HepG2 (cell line): Measurements from ENCODE around the gene ADM. TPM values are rescaled to one million over a fixed set of nuclear protein-coding genes. Genes with fewer than 3 reads are reported as not detected.

ENCODE experiments used
- ATAC-seq: fragments of 200-7000 bp; cut with Tn5 transposase; 3 replicates; pipeline ENCODE4 v1.9.1; 2020; ENCODE audit warnings: mild to moderate bottlenecking, moderate library complexity
- BruUV-seq: library from RNA; stranded (reverse); fragments of 400-500 nt; replicated peaks from 2 replicates; lab custom pipeline; 2021; lab: Mats Ljungman, UMichigan
- CTCF ChIA-PET: fragments of 300-600 bp; formaldehyde crosslinking; extraction: SDS; loops from one replicate; lab custom pipeline; 2021; ENCODE audit warnings: low total read pairs, inconsistent platforms, low intra/inter-chr PET ratio; lab: Yijun Ruan, JAX
- POLR2A ChIA-PET: fragments of 350-600 bp; sonication (Branson Sonifier 250); formaldehyde crosslinking; loops from one replicate; lab custom pipeline; 2020; ENCODE audit warnings: antibody characterized with exemption, inconsistent platforms; lab: Yijun Ruan, JAX
- DNase-seq: peaks from one replicate; pipeline ENCODE4 v3.0.0-alpha.2; 2015; ENCODE audit warnings: low spot score
- FAIRE-seq: peaks from 3 replicates; lab custom pipeline; 2011; peaks lifted over from hg19 to GRCh38; lab: Jason Lieb, UNC
- H2AFZ ChIP-seq: one replicate; pipeline ENCODE4 v1.6.1; 2011; ENCODE audit warnings: low read length, inconsistent platforms
- H3K27ac ChIP-seq: fragments of 300-600 bp; 3 replicates; pipeline ENCODE4 v1.8.0; 2011; ENCODE audit warnings: mixed run types, mild to moderate bottlenecking, mixed read lengths, low read length, inconsistent platforms; ENCODE audit not compliant: insufficient read depth; ENCODE audit errors: extremely low read length
- H3K27me3 ChIP-seq, 2 experiments: fragments of 200-600 bp in 1 of 2; 2 replicates in 1 of 2; 3 replicates in 1 of 2; pipeline versions ENCODE4 v1.6.0 to v1.8.0; 2011; ENCODE audit warnings: low read length in 2 of 2, mild to moderate bottlenecking in 2 of 2, moderate library complexity in 2 of 2, inconsistent platforms in 1 of 2; ENCODE audit not compliant: insufficient read depth in 2 of 2, control insufficient read depth in 1 of 2
- H3K36me3 ChIP-seq, 2 experiments: fragments of 200-600 bp in 1 of 2; replicated peaks in 1 of 2; 2 replicates in 1 of 2; 3 replicates in 1 of 2; pipeline versions ENCODE4 v1.5.1 to v1.8.0; 2011; ENCODE audit warnings: low read length in 2 of 2, inconsistent platforms in 1 of 2; ENCODE audit not compliant: insufficient read depth in 2 of 2, control insufficient read depth in 1 of 2
- H3K4me1 ChIP-seq: 2 replicates; pipeline ENCODE4 v1.5.1; 2012; ENCODE audit warnings: low read length, inconsistent platforms; ENCODE audit not compliant: insufficient read depth
- H3K4me2 ChIP-seq: 2 replicates; pipeline ENCODE4 v1.6.0; 2011; ENCODE audit warnings: low read depth, low read length, inconsistent platforms
- H3K4me3 ChIP-seq, 3 experiments: fragments of 200-600 bp in 1 of 3; sonication (generic), shearing (Covaris generic) in 1 of 3; replicated peaks in 1 of 3; 2 replicates each; pipeline ENCODE4 v1.5.1; 2011 to 2016; ENCODE audit warnings: low read length in 3 of 3, inconsistent platforms in 2 of 3, low read depth in 2 of 3, mild to moderate bottlenecking in 2 of 3, control low read depth in 1 of 3, mixed read lengths in 1 of 3; ENCODE audit not compliant: insufficient read depth in 1 of 3
- H3K79me2 ChIP-seq: one replicate; pipeline ENCODE4 v1.6.1; 2011; ENCODE audit warnings: low read length, inconsistent platforms; ENCODE audit not compliant: insufficient read depth
- H3K9ac ChIP-seq: 2 replicates; pipeline ENCODE4 v1.6.0; 2011; ENCODE audit warnings: mild to moderate bottlenecking, low read depth, low read length, inconsistent platforms; ENCODE audit not compliant: insufficient read depth
- H3K9me3 ChIP-seq: 2 replicates; pipeline ENCODE4 v1.5.1; 2012; ENCODE audit warnings: mild to moderate bottlenecking, low read length
- H4K20me1 ChIP-seq: 2 replicates; pipeline ENCODE4 v1.6.0; 2011; ENCODE audit warnings: inconsistent platforms, mild to moderate bottlenecking, low read length, moderate library complexity; ENCODE audit not compliant: insufficient read depth
- ATF2 ChIP-seq: sonication (generic); formaldehyde crosslinking; IDR thresholded peaks from 2 replicates; pipeline ENCODE4 v1.4.0; 2020; ENCODE audit warnings: missing genetic modification reagents
- CREM ChIP-seq, 2 experiments: sonication (generic) in 1 of 2; formaldehyde crosslinking in 1 of 2; IDR thresholded peaks; 2 replicates each; pipeline versions ENCODE4 v1.4.0 to v1.6.1; 2016 to 2020; ENCODE audit warnings: antibody characterized with exemption in 1 of 2, mild to moderate bottlenecking in 1 of 2, missing genetic modification reagents in 1 of 2
- FOXK2 ChIP-seq: fragments of 450-650 bp; IDR thresholded peaks from 2 replicates; pipeline ENCODE4 v1.6.1; 2016
- HMG20A ChIP-seq: IDR thresholded peaks from 2 replicates; pipeline ENCODE4 v1.6.1; 2016; ENCODE audit warnings: borderline replicate concordance
- HMG20B ChIP-seq: conservative IDR thresholded peaks from 2 replicates; pipeline ENCODE4 v1.6.1; 2016; ENCODE audit warnings: missing genetic modification reagents, missing compliant biosample characterization
- MIER3 ChIP-seq: IDR thresholded peaks from 2 replicates; pipeline ENCODE4 v1.6.1; 2016; ENCODE audit warnings: missing compliant biosample characterization, borderline replicate concordance
- MTF1 ChIP-seq: sonication (generic); formaldehyde crosslinking; IDR thresholded peaks from 2 replicates; pipeline ENCODE4 v1.5.0; 2020; ENCODE audit warnings: missing genetic modification reagents
- PTBP1 ChIP-seq: fragments of 200-400 bp; formaldehyde crosslinking; IDR thresholded peaks from 2 replicates; pipeline ENCODE4 v1.6.1; 2018; ENCODE audit warnings: low read length, low read depth; ENCODE audit not compliant: poor library complexity, severe bottlenecking
- SP140L ChIP-seq: sonication (generic); formaldehyde crosslinking; IDR thresholded peaks from 2 replicates; pipeline ENCODE4 v1.4.0; 2020; ENCODE audit warnings: missing genetic modification reagents, borderline replicate concordance
- TCF7L2 ChIP-seq: IDR thresholded peaks from 2 replicates; pipeline ENCODE4 v1.6.1; 2011; ENCODE audit warnings: mild to moderate bottlenecking, low read depth, low read length, moderate library complexity
- TERF1 ChIP-seq: sonication (generic); formaldehyde crosslinking; IDR thresholded peaks from 2 replicates; pipeline ENCODE4 v1.8.0; 2022; ENCODE audit warnings: mild to moderate bottlenecking, missing genetic modification reagents, moderate library complexity
- ZNF280B ChIP-seq: sonication (generic); formaldehyde crosslinking; IDR thresholded peaks from 2 replicates; pipeline ENCODE4 v1.5.0; 2020; ENCODE audit warnings: missing genetic modification reagents, mild to moderate bottlenecking, borderline replicate concordance
- ZNF670 ChIP-seq: sonication (generic); formaldehyde crosslinking; IDR thresholded peaks from 2 replicates; pipeline ENCODE4 v1.8.0; 2022; ENCODE audit warnings: mild to moderate bottlenecking, missing genetic modification reagents, borderline replicate concordance
- ZNF709 ChIP-seq: sonication (generic); formaldehyde crosslinking; IDR thresholded peaks from 2 replicates; pipeline ENCODE4 v1.5.0; 2020; ENCODE audit warnings: mild to moderate bottlenecking, missing genetic modification reagents
- ZNF724P ChIP-seq: sonication (generic); formaldehyde crosslinking; IDR thresholded peaks from 2 replicates; pipeline ENCODE4 v1.8.0; 2022; ENCODE audit warnings: missing genetic modification reagents, borderline replicate concordance
- WGBS: methylation state at CpG from one replicate; pipeline ENCODE4 v1.1.6; 2017; ENCODE audit warnings: low lambda C conversion rate; 5-methylcytosine and 5-hydroxymethylcytosine counted together
- in situ Hi-C: cut with HindIII; loops from 2 replicates; pipeline ENCODE4 v1.10.0; 2017; ENCODE audit warnings: low pct_unique_long_range_greater_than_20kb; ENCODE audit not compliant: extremely low pct_ligation_motif_present
- intact Hi-C: fragments of 100-400 bp; cut with micrococcal nuclease; formaldehyde crosslinking; loops from one replicate; pipeline ENCODE4 v1.10.0; 2022; ENCODE audit not compliant: unreplicated experiment
- polyA plus RNA-seq, 8 experiments: library from polyadenylated mRNA; depleted of rRNA in 3 of 8; stranded (reverse) in 7 of 8; unstranded in 1 of 8; fragments of >200 nt; fragmentation: Illumina TruSeq in 4 of 8; extraction: Trizol in 4 of 8; gene quantifications; 2 replicates each; pipeline versions ENCODE4 v1.2.1 to v1.2.3, GENCODE V29; 2011 to 2016; ENCODE audit warnings: low read depth in 4 of 8, missing spikeins in 1 of 8, mixed read lengths in 1 of 8; ENCODE audit not compliant: insufficient read depth in 1 of 8
- total RNA-seq, 5 experiments: library from RNA; depleted of rRNA; stranded (reverse); fragments of >200 nt; fragmentation: Illumina TruSeq; extraction: Trizol; gene quantifications; 2 replicates each; pipeline ENCODE4 v1.2.3, GENCODE V29; 2016; ENCODE audit warnings: low read depth in 1 of 5
- TF ChIP-seq, protein P1 (sequence below): sonication (generic); formaldehyde crosslinking; IDR thresholded peaks from 2 replicates; pipeline ENCODE4 v1.8.0; 2022; ENCODE audit warnings: missing genetic modification reagents, mild to moderate bottlenecking, inconsistent platforms, borderline replicate concordance
- TF ChIP-seq, protein P2 (sequence below): sonication (generic); formaldehyde crosslinking; IDR thresholded peaks from 2 replicates; pipeline ENCODE4 v1.4.0; 2020; ENCODE audit warnings: missing genetic modification reagents

Gene ADM
- total and polyA plus RNA-seq, 2 of the 13 experiments (the other 11 are each of a cell fraction or from before 2014, with no cell fraction given), result 10.7 to 26.1 TPM

GRCh38 chr11:10274726-10275125, 30.1 kb upstream of the ADM start:
- Histone ChIP-seq H2AFZ (no peak overlapping the region), H3K4me2 (no peak overlapping the region), H4K20me1 (no peaks in the 10 kb centered on the region), H3K27me3 (no peaks in the 10 kb centered on the region), H3K36me3 (no peaks in the 10 kb centered on the region), H3K79me2 (peaks cover 24% of the 10 kb centered on the region), H3K9me3 (no peaks in the 10 kb centered on the region), H3K27ac (no peak overlapping the region), H3K4me3 (no peak overlapping the region), H3K4me1 (no peaks in the 10 kb centered on the region), H3K9ac (no peak overlapping the region)
- POLR2A ChIA-PET, result no interaction called here
- no TSS peak for BruUV-seq
- DNase-seq, result no peak
- 94% methylated on average over 1 of the region's 1 CpG for WGBS
- CTCF ChIA-PET, result no interaction called here
- no peak for ATAC-seq
- no peak for FAIRE-seq
- intact Hi-C loops, result no loop called here
- in situ Hi-C loops, result no loop called here
- TF ChIP-seq, protein P1, sequence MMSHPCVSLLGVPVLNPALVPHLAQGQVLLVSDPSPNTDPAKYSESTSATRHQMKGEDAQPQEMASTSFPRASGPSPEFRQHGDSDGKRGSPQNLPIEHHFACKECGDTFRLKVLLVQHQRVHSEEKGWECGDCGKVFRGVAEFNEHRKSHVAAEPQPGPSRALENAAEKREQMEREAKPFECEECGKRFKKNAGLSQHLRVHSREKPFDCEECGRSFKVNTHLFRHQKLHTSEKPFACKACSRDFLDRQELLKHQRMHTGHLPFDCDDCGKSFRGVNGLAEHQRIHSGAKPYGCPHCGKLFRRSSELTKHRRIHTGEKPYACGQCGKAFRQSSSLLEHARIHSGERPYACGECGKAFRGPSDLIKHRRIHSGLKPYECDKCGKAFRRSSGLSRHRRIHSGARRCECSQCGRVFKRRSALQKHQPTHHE (CRISPR knock-in tag), result no peak
- TF ChIP-seq FOXK2 (no peak), HMG20A (CRISPR knock-in tag) (no peak), ZNF280B (CRISPR knock-in tag) (no peak), CREM (IDR thresholded peaks at IDR 0.05) (no peak), CREM (CRISPR knock-in tag; IDR thresholded peaks at IDR 0.05) (no peak), MTF1 (CRISPR knock-in tag) (no peak), TERF1 (no peak), SP140L (CRISPR knock-in tag) (no peak), MIER3 (no peak), ZNF709 (CRISPR knock-in tag) (no peak), HMG20B (CRISPR knock-in tag) (no peak), ZNF670 (no peak), ATF2 (CRISPR knock-in tag) (no peak), PTBP1 (no peak), TCF7L2 (no peak), ZNF724P (CRISPR knock-in tag) (no peak)
- TF ChIP-seq, protein P2, sequence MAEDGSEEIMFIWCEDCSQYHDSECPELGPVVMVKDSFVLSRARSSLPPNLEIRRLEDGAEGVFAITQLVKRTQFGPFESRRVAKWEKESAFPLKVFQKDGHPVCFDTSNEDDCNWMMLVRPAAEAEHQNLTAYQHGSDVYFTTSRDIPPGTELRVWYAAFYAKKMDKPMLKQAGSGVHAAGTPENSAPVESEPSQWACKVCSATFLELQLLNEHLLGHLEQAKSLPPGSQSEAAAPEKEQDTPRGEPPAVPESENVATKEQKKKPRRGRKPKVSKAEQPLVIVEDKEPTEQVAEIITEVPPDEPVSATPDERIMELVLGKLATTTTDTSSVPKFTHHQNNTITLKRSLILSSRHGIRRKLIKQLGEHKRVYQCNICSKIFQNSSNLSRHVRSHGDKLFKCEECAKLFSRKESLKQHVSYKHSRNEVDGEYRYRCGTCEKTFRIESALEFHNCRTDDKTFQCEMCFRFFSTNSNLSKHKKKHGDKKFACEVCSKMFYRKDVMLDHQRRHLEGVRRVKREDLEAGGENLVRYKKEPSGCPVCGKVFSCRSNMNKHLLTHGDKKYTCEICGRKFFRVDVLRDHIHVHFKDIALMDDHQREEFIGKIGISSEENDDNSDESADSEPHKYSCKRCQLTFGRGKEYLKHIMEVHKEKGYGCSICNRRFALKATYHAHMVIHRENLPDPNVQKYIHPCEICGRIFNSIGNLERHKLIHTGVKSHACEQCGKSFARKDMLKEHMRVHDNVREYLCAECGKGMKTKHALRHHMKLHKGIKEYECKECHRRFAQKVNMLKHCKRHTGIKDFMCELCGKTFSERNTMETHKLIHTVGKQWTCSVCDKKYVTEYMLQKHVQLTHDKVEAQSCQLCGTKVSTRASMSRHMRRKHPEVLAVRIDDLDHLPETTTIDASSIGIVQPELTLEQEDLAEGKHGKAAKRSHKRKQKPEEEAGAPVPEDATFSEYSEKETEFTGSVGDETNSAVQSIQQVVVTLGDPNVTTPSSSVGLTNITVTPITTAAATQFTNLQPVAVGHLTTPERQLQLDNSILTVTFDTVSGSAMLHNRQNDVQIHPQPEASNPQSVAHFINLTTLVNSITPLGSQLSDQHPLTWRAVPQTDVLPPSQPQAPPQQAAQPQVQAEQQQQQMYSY (CRISPR knock-in tag), result no peak
